ENCODE data around the gene SHISA7. TPM values are rescaled to one million over a fixed set of nuclear protein-coding genes. Genes with fewer than 3 reads are reported as not detected.
"Not testable (repeated sequence)": the region's sequence is repeated elsewhere in the genome, so short reads cannot be mapped to it uniquely, and the experiment has no call there.

Gene SHISA7
- total and polyA plus RNA-seq, 5 donors: 0.05 TPM; not detected in 4

GRCh38 chr19:55424518-55424917 lies 18.6 kb downstream of the SHISA7 start:
- no peak overlapping the region for H3K4me3 ChIP-seq (ENCODE audit: low read length)
- ATAC-seq (no peak), DNase-seq (no peak)
- WGBS: 73% methylated on average over 3 of the region's 3 CpGs
- H3K27me3 ChIP-seq (ENCODE audit: control insufficient read depth, insufficient read depth): no peaks in the 10 kb centered on the region
- no peaks in the 10 kb centered on the region for H3K4me1 ChIP-seq (ENCODE audit: control insufficient read depth, insufficient read depth, low read length)
- intact Hi-C loops (cut with DNase I): no loop called here
- no peak overlapping the region for H3K27ac ChIP-seq (ENCODE audit: low read length)
- H3K9me3 ChIP-seq (ENCODE audit: control insufficient read depth, low read length): no peaks in the 10 kb centered on the region

- H3K27me3 ChIP-seq (ENCODE audit: control insufficient read depth, insufficient read depth): no peaks in the 10 kb centered on the region
- intact Hi-C loops (cut with DNase I): no loop called here
- WGBS: 57% methylated on average over 13 of the region's 13 CpGs
- H3K4me1 ChIP-seq (ENCODE audit: control insufficient read depth, insufficient read depth, low read length): no peaks in the 10 kb centered on the region
- no peaks in the 10 kb centered on the region for H3K9me3 ChIP-seq (ENCODE audit: control insufficient read depth, low read length)
- DNase-seq (no peak), ATAC-seq (no peak)
- H3K27ac ChIP-seq (ENCODE audit: low read length): no peak overlapping the region
- H3K4me3 ChIP-seq (ENCODE audit: low read length): no peak overlapping the region
These were observed 19.7 kb downstream of the SHISA7 start for GRCh38 chr19:55423225-55424005.

GRCh38 chr19:55421281-55421680 lies 21.8 kb downstream of the SHISA7 start:
- intact Hi-C loops (cut with DNase I); H3K9me3 ChIP-seq (ENCODE audit: control insufficient read depth, low read length); H3K27ac ChIP-seq (ENCODE audit: low read length); ATAC-seq; H3K27me3 ChIP-seq (ENCODE audit: control insufficient read depth, insufficient read depth); H3K4me3 ChIP-seq (ENCODE audit: low read length); DNase-seq; H3K4me1 ChIP-seq (ENCODE audit: control insufficient read depth, insufficient read depth, low read length): not testable (repeated sequence)
- WGBS: 59% methylated on average over 4 of the region's 4 CpGs

- no peaks in the 10 kb centered on the region for H3K27me3 ChIP-seq (ENCODE audit: control insufficient read depth, insufficient read depth)
- intact Hi-C loops (cut with DNase I): loop anchor here (2.0 to 10.0 kb wide), 4 partner anchors 275 to 282 kb away; partner anchors contain the start of gene TNNT1 (in 1 of the 4)
- H3K4me1 ChIP-seq (ENCODE audit: control insufficient read depth, insufficient read depth, low read length): no peaks in the 10 kb centered on the region
- no peak overlapping the region for H3K4me3 ChIP-seq (ENCODE audit: low read length)
- H3K27ac ChIP-seq (ENCODE audit: low read length): no peak overlapping the region
- DNase-seq: no peak
- WGBS: 78% methylated on average over 5 of the region's 5 CpGs
- ATAC-seq: no peak
- H3K9me3 ChIP-seq (ENCODE audit: control insufficient read depth, low read length): no peaks in the 10 kb centered on the region
These were observed 23.4 kb downstream of the SHISA7 start for GRCh38 chr19:55419624-55420236.

- Histone ChIP-seq H3K4me3 (ENCODE audit: low read length) (no peak overlapping the region), H3K4me1 (ENCODE audit: control insufficient read depth, insufficient read depth, low read length) (no peaks in the 10 kb centered on the region), H3K9me3 (ENCODE audit: control insufficient read depth, low read length) (no peaks in the 10 kb centered on the region), H3K27me3 (ENCODE audit: control insufficient read depth, insufficient read depth) (no peaks in the 10 kb centered on the region), H3K27ac (ENCODE audit: low read length) (no peak overlapping the region)
- DNase-seq (no peak), ATAC-seq (no peak)
- intact Hi-C loops (cut with DNase I): loop anchor here (2.0 to 10.0 kb wide), 4 partner anchors 274 to 282 kb away; partner anchors contain the start of gene TNNT1 (in 1 of the 4)
- 63% methylated on average over 5 of the region's 5 CpGs for WGBS
These were observed 24.0 kb downstream of the SHISA7 start for GRCh38 chr19:55419103-55419502.

- no peaks in the 10 kb centered on the region for H3K27me3 ChIP-seq (ENCODE audit: control insufficient read depth, insufficient read depth)
- H3K4me3 ChIP-seq (ENCODE audit: low read length): no peak overlapping the region
- intact Hi-C loops (cut with DNase I): loop anchor here (2.0 to 10.0 kb wide), 4 partner anchors 273 to 281 kb away; partner anchors contain the start of gene TNNT1 (in 1 of the 4)
- no peaks in the 10 kb centered on the region for H3K9me3 ChIP-seq (ENCODE audit: control insufficient read depth, low read length)
- ATAC-seq (peak; percentile 84 to 86), DNase-seq (peak in 2 of 3 donors; percentile 38 to 58)
- H3K27ac ChIP-seq (ENCODE audit: low read length): no peak overlapping the region
- 16% methylated on average over 7 of the region's 7 CpGs for WGBS
- H3K4me1 ChIP-seq (ENCODE audit: control insufficient read depth, insufficient read depth, low read length): no peaks in the 10 kb centered on the region
These were observed 24.9 kb downstream of the SHISA7 start for GRCh38 chr19:55418185-55418584.

- Histone ChIP-seq H3K27ac (ENCODE audit: low read length) (no peak overlapping the region), H3K9me3 (ENCODE audit: control insufficient read depth, low read length) (no peaks in the 10 kb centered on the region), H3K4me3 (ENCODE audit: low read length) (no peak overlapping the region), H3K27me3 (ENCODE audit: control insufficient read depth, insufficient read depth) (no peaks in the 10 kb centered on the region), H3K4me1 (ENCODE audit: control insufficient read depth, insufficient read depth, low read length) (peaks cover 12% of the 10 kb centered on the region)
- intact Hi-C loops (cut with DNase I): loop anchor here in 1 of 4 donors (10.0 kb wide), 1 partner anchor 265 kb away; the partner anchor contains the start of gene TNNT1
- 80% methylated on average over 2 of the region's 2 CpGs for WGBS
- DNase-seq (no peak), ATAC-seq (no peak)
These were observed 32.9 kb downstream of the SHISA7 start for GRCh38 chr19:55410168-55410567.

GRCh38 chr19:55409179-55409578 lies 33.9 kb downstream of the SHISA7 start:
- intact Hi-C loops (cut with DNase I): not testable (repeated sequence)

GRCh38 chr19:55408533-55408872 lies 34.6 kb downstream of the SHISA7 start:
- peak in 1 of 3 donors; percentile 32 for DNase-seq
- no peaks in the 10 kb centered on the region for H3K9me3 ChIP-seq (ENCODE audit: control insufficient read depth, low read length)
- peaks cover 12% of the 10 kb centered on the region for H3K4me1 ChIP-seq (ENCODE audit: control insufficient read depth, insufficient read depth, low read length)
- WGBS: 67% methylated on average over 9 of the region's 9 CpGs
- H3K4me3 ChIP-seq (ENCODE audit: low read length): peak overlapping the region; percentile 54
- H3K27ac ChIP-seq (ENCODE audit: low read length): peak overlapping the region; percentile 100
- no peak for ATAC-seq
- intact Hi-C loops (cut with DNase I): no loop called here
- no peaks in the 10 kb centered on the region for H3K27me3 ChIP-seq (ENCODE audit: control insufficient read depth, insufficient read depth)

More at GRCh38 chr19:55409179-55409578, 33.9 kb downstream of the SHISA7 start:
- WGBS: 92% methylated on average over 8 of the region's 8 CpGs
- ATAC-seq; H3K27ac ChIP-seq (ENCODE audit: low read length); H3K4me3 ChIP-seq (ENCODE audit: low read length); H3K27me3 ChIP-seq (ENCODE audit: control insufficient read depth, insufficient read depth); H3K9me3 ChIP-seq (ENCODE audit: control insufficient read depth, low read length): not testable (repeated sequence)
- H3K4me1 ChIP-seq (ENCODE audit: control insufficient read depth, insufficient read depth, low read length): peaks cover 12% of the 10 kb centered on the region
- DNase-seq: peak in 1 of 3 donors; percentile 28

- no peaks in the 10 kb centered on the region for H3K9me3 ChIP-seq (ENCODE audit: control insufficient read depth, low read length)
- ATAC-seq: peak; percentile 97
- intact Hi-C loops (cut with DNase I): no loop called here
These were observed 35.1 kb downstream of the SHISA7 start for GRCh38 chr19:55407800-55408532.

GRCh38 chr19:55407550-55407799 lies 35.6 kb downstream of the SHISA7 start, which contains the start of gene UBE2S:
TSS of gene UBE2S (minus strand) at chr19:55407788. CDS start at chr19:55407589, 199 bp downstream.
- H3K4me1 ChIP-seq (ENCODE audit: control insufficient read depth, insufficient read depth, low read length): peaks cover 12% of the 10 kb centered on the region

More at GRCh38 chr19:55407800-55408532, 35.1 kb downstream of the SHISA7 start:
- Histone ChIP-seq H3K4me3 (ENCODE audit: low read length) (peak overlapping the region; percentile 94), H3K27ac (ENCODE audit: low read length) (peak overlapping the region; percentile 100), H3K4me1 (ENCODE audit: control insufficient read depth, insufficient read depth, low read length) (peaks cover 12% of the 10 kb centered on the region), H3K27me3 (ENCODE audit: control insufficient read depth, insufficient read depth) (no peaks in the 10 kb centered on the region)
- WGBS: under 1% methylated on average over 72 of the region's 72 CpGs
- DNase-seq: peak; percentile 99

More at GRCh38 chr19:55407550-55407799, 35.6 kb downstream of the SHISA7 start, which contains the start of gene UBE2S:
- DNase-seq; H3K27me3 ChIP-seq (ENCODE audit: control insufficient read depth, insufficient read depth); ATAC-seq; H3K9me3 ChIP-seq (ENCODE audit: control insufficient read depth, low read length); intact Hi-C loops (cut with DNase I): not testable (repeated sequence)
- Histone ChIP-seq H3K27ac (ENCODE audit: low read length) (peak within 1 kb of the TSS; percentile 100), H3K4me3 (ENCODE audit: low read length) (peak within 1 kb of the TSS; percentile 94)
- WGBS: under 1% methylated on average over 36 of the region's 36 CpGs
